H9 (cell line): ENCODE results near the gene CYB5B. TPM values are rescaled to one million over a fixed set of nuclear protein-coding genes. Genes with fewer than 3 reads are reported as not detected.

ENCODE experiments used
- DNase-seq: peaks from one replicate; pipeline ENCODE4 v3.0.0-alpha.2; 2017
- H2AFZ ChIP-seq: one replicate; pipeline ENCODE4 v1.6.1; 2013; ENCODE audit warnings: mild to moderate bottlenecking, low read length, control low read depth, moderate library complexity
- H2AK5ac ChIP-seq: 2 replicates; pipeline ENCODE4 v1.6.1; 2013; ENCODE audit warnings: low read length, control low read depth, mixed read lengths; ENCODE audit not compliant: insufficient read length
- H2BK120ac ChIP-seq: one replicate; pipeline ENCODE4 v1.6.1; 2013; ENCODE audit warnings: low read depth, mild to moderate bottlenecking, low read length, control low read depth, inconsistent platforms; ENCODE audit not compliant: poor library complexity, severe bottlenecking
- H2BK12ac ChIP-seq: 2 replicates; pipeline ENCODE4 v1.6.1; 2013; ENCODE audit warnings: low read length, control low read depth, mixed read lengths, low read depth; ENCODE audit not compliant: insufficient read length
- H2BK15ac ChIP-seq: 2 replicates; pipeline ENCODE4 v1.6.1; 2013; ENCODE audit warnings: low read depth, low read length, control low read depth
- H2BK20ac ChIP-seq: one replicate; pipeline ENCODE4 v1.6.1; 2013; ENCODE audit warnings: low read depth, mild to moderate bottlenecking, low read length, control low read depth, inconsistent platforms; ENCODE audit not compliant: poor library complexity, severe bottlenecking
- H2BK5ac ChIP-seq: 2 replicates; pipeline ENCODE4 v1.6.1; 2013; ENCODE audit warnings: low read length, control low read depth, mixed read lengths; ENCODE audit not compliant: insufficient read length
- H3K14ac ChIP-seq: 2 replicates; pipeline ENCODE4 v1.6.1; 2013; ENCODE audit warnings: low read length, control low read depth; ENCODE audit not compliant: insufficient read depth
- H3K18ac ChIP-seq: 2 replicates; pipeline ENCODE4 v1.6.1; 2013; ENCODE audit warnings: low read depth, mild to moderate bottlenecking, mixed read lengths, low read length, control low read depth; ENCODE audit not compliant: insufficient read length
- H3K23ac ChIP-seq: 2 replicates; pipeline ENCODE4 v1.6.1; 2013; ENCODE audit warnings: low read length, control low read depth, mixed read lengths, low read depth; ENCODE audit not compliant: insufficient read length
- H3K23me2 ChIP-seq: 2 replicates; pipeline ENCODE4 v1.6.1; 2013; ENCODE audit warnings: low read depth, mild to moderate bottlenecking, mixed read lengths, low read length, control low read depth; ENCODE audit not compliant: insufficient read length, poor library complexity, severe bottlenecking
- H3K27ac ChIP-seq: 2 replicates; pipeline ENCODE4 v1.5.1; 2013; ENCODE audit warnings: low read length, control low read depth, mixed read lengths, low read depth; ENCODE audit not compliant: insufficient read length
- H3K27me3 ChIP-seq: 2 replicates; pipeline ENCODE4 v1.6.1; 2013; ENCODE audit warnings: low read length, control low read depth, inconsistent platforms; ENCODE audit not compliant: insufficient read depth
- H3K4ac ChIP-seq: 2 replicates; pipeline ENCODE4 v1.6.1; 2013; ENCODE audit warnings: low read depth, mild to moderate bottlenecking, control low read depth, inconsistent platforms, low read length, moderate library complexity
- H3K4me1 ChIP-seq: 2 replicates; pipeline ENCODE4 v1.6.1; 2013; ENCODE audit warnings: low read length, control low read depth, inconsistent platforms; ENCODE audit not compliant: insufficient read depth
- H3K4me2 ChIP-seq: 2 replicates; pipeline ENCODE4 v1.6.1; 2013; ENCODE audit warnings: low read length, control low read depth, mixed read lengths; ENCODE audit not compliant: insufficient read length, insufficient read depth
- H3K56ac ChIP-seq: 2 replicates; pipeline ENCODE4 v1.6.1; 2013; ENCODE audit warnings: low read depth, mild to moderate bottlenecking, mixed read lengths, low read length, control low read depth; ENCODE audit not compliant: insufficient read length
- H3K79me1 ChIP-seq: 2 replicates; pipeline ENCODE4 v1.6.1; 2013; ENCODE audit warnings: low read depth, mild to moderate bottlenecking, moderate library complexity, low read length, control low read depth, inconsistent platforms; ENCODE audit not compliant: insufficient read depth, poor library complexity, severe bottlenecking
- H3K79me2 ChIP-seq: 2 replicates; pipeline ENCODE4 v1.6.1; 2013; ENCODE audit warnings: low read length, control low read depth, inconsistent platforms; ENCODE audit not compliant: insufficient read depth
- H3K9ac ChIP-seq: 2 replicates; pipeline ENCODE4 v1.6.1; 2013; ENCODE audit warnings: low read length, control low read depth, mixed read lengths; ENCODE audit not compliant: insufficient read length; ENCODE audit errors: extremely low read depth
- H3K9me3 ChIP-seq: one replicate; pipeline ENCODE4 v1.6.1; 2013; ENCODE audit warnings: low read depth, low read length, inconsistent platforms; ENCODE audit not compliant: control insufficient read depth
- H3T11ph ChIP-seq: one replicate; pipeline ENCODE4 v1.6.1; 2013; ENCODE audit warnings: mild to moderate bottlenecking, low read length, control low read depth, inconsistent platforms
- H4K20me1 ChIP-seq: one replicate; pipeline ENCODE4 v1.6.1; 2013; ENCODE audit not compliant: control insufficient read depth, insufficient read length, insufficient read depth
- H4K5ac ChIP-seq: 2 replicates; pipeline ENCODE4 v1.6.1; 2013; ENCODE audit warnings: low read depth, mild to moderate bottlenecking, mixed read lengths, low read length, control low read depth; ENCODE audit not compliant: insufficient read length
- H4K8ac ChIP-seq: replicated peaks from 2 replicates; pipeline ENCODE4 v1.6.1; 2013; ENCODE audit warnings: low read length, control low read depth, mixed read lengths, low read depth; ENCODE audit not compliant: insufficient read length
- H4K91ac ChIP-seq: 2 replicates; pipeline ENCODE4 v1.6.1; 2013; ENCODE audit warnings: low read depth, mild to moderate bottlenecking, moderate library complexity, mixed read lengths, low read length, control low read depth; ENCODE audit not compliant: insufficient read length
- H3K27ac Mint-ChIP-seq, 3 experiments: 2 replicates in 2 of 3; 3 replicates in 1 of 3; pipeline ENCODE4 v1.8.0; 2020 to 2021; ENCODE audit warnings: mixed read lengths in 3 of 3, mild to moderate bottlenecking in 1 of 3, moderate library complexity in 1 of 3
- H3K27me3 Mint-ChIP-seq: 2 replicates; pipeline ENCODE4 v1.8.0; 2021; ENCODE audit warnings: low read depth, mild to moderate bottlenecking, moderate library complexity, mixed read lengths
- H3K36me3 Mint-ChIP-seq, 3 experiments: 2 replicates in 2 of 3; 3 replicates in 1 of 3; pipeline ENCODE4 v1.8.0; 2020 to 2021; ENCODE audit warnings: low read depth in 3 of 3, mixed read lengths in 3 of 3; ENCODE audit not compliant: insufficient read depth in 1 of 3
- H3K4me1 Mint-ChIP-seq, 2 experiments: 2 replicates each; pipeline ENCODE4 v1.8.0; 2020; ENCODE audit warnings: mixed read lengths in 2 of 2
- H3K4me3 Mint-ChIP-seq, 2 experiments: 2 replicates in 1 of 2; 3 replicates in 1 of 2; pipeline ENCODE4 v1.8.0; 2020 to 2021; ENCODE audit warnings: mild to moderate bottlenecking in 2 of 2, mixed read lengths in 2 of 2, moderate library complexity in 1 of 2
- H3K9me3 Mint-ChIP-seq, 2 experiments: 2 replicates in 1 of 2; 3 replicates in 1 of 2; pipeline ENCODE4 v1.8.0; 2020; ENCODE audit warnings: mild to moderate bottlenecking in 2 of 2, mixed read lengths in 2 of 2, moderate library complexity in 1 of 2
- WGBS: extraction: QIAGEN DNeasy Blood & Tissue Kit; methylation state at CpG from one replicate; pipeline ENCODE4 v1.1.7; 2013; ENCODE audit warnings: missing lambda C conversion rate, low lambda C conversion rate, mixed read lengths; ENCODE audit not compliant: insufficient read length; ENCODE audit errors: extremely low coverage; 5-methylcytosine and 5-hydroxymethylcytosine counted together
- total RNA-seq: library from RNA; stranded (reverse); gene quantifications from 2 replicates; pipeline ENCODE4 v1.2.1, GENCODE V29; 2021
- TF ChIP-seq, protein P1 (sequence below): fragments of 200-600 bp; sonication (generic); conservative IDR thresholded peaks from 3 replicates; pipeline ENCODE4 v1.8.0; 2021; ENCODE audit warnings: antibody characterized with exemption, mild to moderate bottlenecking

The CYB5B gene
- total RNA-seq, 1 experiment from 2014 or later = 126 TPM

GRCh38 chr16:69443927-69444631, 19.7 kb downstream of the CYB5B start:
- no peak overlapping the region for H2AFZ ChIP-seq
- Mint-ChIP-seq H3K36me3 (peaks cover 4 to 24% (median 16%) of the 10 kb centered on the region in 3 experiments; a peak in 6 of 7 replicates), H3K9me3 (no peaks in the 10 kb centered on the region), H3K27ac (peak overlapping the region in 2 of 3 experiments; percentile 30 to 79; a peak in 1 of 7 replicates), H3K27me3 (no peaks in the 10 kb centered on the region), H3K4me1 (no peaks in the 10 kb centered on the region), H3K4me3 (no peak overlapping the region)
- H3K9me3 ChIP-seq = no peaks in the 10 kb centered on the region
- no peak overlapping the region for H2BK120ac ChIP-seq
- H3T11ph ChIP-seq = no peak overlapping the region
- no peak overlapping the region for H2AK5ac ChIP-seq
- no peak overlapping the region for H3K4ac ChIP-seq
- no peak overlapping the region for H3K56ac ChIP-seq
- no peak overlapping the region for H2BK15ac ChIP-seq
- no peaks in the 10 kb centered on the region for H3K27me3 ChIP-seq
- no peak overlapping the region for H2BK20ac ChIP-seq
- H4K5ac ChIP-seq = no peak overlapping the region
- H3K14ac ChIP-seq = no peak overlapping the region
- DNase-seq = no peak
- no peak overlapping the region for H3K27ac ChIP-seq
- peaks cover 6% of the 10 kb centered on the region; the same call in 1 of the 2 replicates for H3K79me2 ChIP-seq
- no peak overlapping the region for H3K9ac ChIP-seq
- TF ChIP-seq, protein P1, sequence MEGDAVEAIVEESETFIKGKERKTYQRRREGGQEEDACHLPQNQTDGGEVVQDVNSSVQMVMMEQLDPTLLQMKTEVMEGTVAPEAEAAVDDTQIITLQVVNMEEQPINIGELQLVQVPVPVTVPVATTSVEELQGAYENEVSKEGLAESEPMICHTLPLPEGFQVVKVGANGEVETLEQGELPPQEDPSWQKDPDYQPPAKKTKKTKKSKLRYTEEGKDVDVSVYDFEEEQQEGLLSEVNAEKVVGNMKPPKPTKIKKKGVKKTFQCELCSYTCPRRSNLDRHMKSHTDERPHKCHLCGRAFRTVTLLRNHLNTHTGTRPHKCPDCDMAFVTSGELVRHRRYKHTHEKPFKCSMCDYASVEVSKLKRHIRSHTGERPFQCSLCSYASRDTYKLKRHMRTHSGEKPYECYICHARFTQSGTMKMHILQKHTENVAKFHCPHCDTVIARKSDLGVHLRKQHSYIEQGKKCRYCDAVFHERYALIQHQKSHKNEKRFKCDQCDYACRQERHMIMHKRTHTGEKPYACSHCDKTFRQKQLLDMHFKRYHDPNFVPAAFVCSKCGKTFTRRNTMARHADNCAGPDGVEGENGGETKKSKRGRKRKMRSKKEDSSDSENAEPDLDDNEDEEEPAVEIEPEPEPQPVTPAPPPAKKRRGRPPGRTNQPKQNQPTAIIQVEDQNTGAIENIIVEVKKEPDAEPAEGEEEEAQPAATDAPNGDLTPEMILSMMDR = no peak
- no peak overlapping the region for H3K23ac ChIP-seq
- H4K20me1 ChIP-seq = no peaks in the 10 kb centered on the region
- H3K4me2 ChIP-seq = no peak overlapping the region
- no CpG with 5 or more reads among the region's 12 CpGs for WGBS
- no peaks in the 10 kb centered on the region for H3K23me2 ChIP-seq
- H4K8ac ChIP-seq = no peak overlapping the region
- no peak overlapping the region for H3K18ac ChIP-seq
- no peaks in the 10 kb centered on the region for H3K4me1 ChIP-seq
- H2BK12ac ChIP-seq = no peak overlapping the region
- no peak overlapping the region for H4K91ac ChIP-seq
- H3K79me1 ChIP-seq = peaks cover 6% of the 10 kb centered on the region
- H2BK5ac ChIP-seq = no peak overlapping the region
